Esophagus squamous epithelium (tissue), 4 donors: ENCODE results near the gene SERTAD1.

Experiments used
- CTCF ChIP-seq, 6 experiments: fragments of 450-650 bp in 4 of 6; fragments of 200-600 bp in 2 of 6; sonication (generic) in 2 of 6; IDR thresholded peaks; one replicate each; pipeline ENCODE4 v1.5.1; 2016 to 2019; ENCODE audit warnings: antibody characterized with exemption in 6 of 6, mild to moderate bottlenecking in 4 of 6, moderate library complexity in 4 of 6
- POLR2A ChIP-seq, 4 donors: fragments of 450-650 bp; IDR thresholded peaks; one replicate each; pipeline ENCODE4 v1.6.1; 2017; ENCODE audit warnings: antibody characterized with exemption in 4 of 4, mild to moderate bottlenecking in 4 of 4, moderate library complexity in 3 of 4

- TF ChIP-seq CTCF (IDR thresholded peaks at IDR 0.05) (no peak), POLR2A (IDR thresholded peaks at IDR 0.05) (no peak)
These were observed 45.4 kb downstream of the SERTAD1 start for GRCh38 chr19:40380199-40381037.
